ENCODE data around the gene GLRX. TPM values are rescaled to one million over a fixed set of nuclear protein-coding genes. Genes with fewer than 3 reads are reported as not detected.

The GLRX gene
- total and polyA plus RNA-seq, 2 of the 13 experiments (the other 11 are each of a cell fraction or from before 2014, with no cell fraction given): 63.8 to 499 TPM

DNA sequence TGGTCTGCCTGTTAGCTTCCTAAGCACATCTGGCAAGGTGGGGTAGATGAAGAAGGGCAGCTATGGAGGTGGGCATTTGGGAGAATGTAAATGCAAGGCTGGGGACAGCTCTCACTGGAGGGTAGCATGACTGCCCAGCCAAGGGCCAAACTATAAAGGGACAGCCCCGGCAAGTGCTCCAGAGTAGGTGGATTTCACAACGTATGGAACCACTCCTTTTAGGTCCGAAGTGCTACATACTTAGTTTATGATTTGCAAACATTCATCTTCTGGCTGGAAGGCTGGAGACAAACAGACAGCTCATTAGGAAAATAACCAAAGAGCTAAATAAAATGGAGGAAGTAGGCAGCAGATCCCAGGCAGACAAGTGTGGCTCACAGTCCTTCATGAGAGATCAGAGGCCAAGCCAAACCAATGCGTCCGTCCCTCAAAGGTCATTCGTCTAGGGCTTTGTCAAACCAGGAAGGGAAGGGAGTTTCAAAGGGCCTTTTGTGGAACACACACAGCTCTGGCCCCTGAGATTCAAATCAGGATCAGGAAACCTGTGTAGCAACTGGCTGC is 42.5 kb upstream of the GLRX start (continued):
- TF ChIP-seq, protein P1, sequence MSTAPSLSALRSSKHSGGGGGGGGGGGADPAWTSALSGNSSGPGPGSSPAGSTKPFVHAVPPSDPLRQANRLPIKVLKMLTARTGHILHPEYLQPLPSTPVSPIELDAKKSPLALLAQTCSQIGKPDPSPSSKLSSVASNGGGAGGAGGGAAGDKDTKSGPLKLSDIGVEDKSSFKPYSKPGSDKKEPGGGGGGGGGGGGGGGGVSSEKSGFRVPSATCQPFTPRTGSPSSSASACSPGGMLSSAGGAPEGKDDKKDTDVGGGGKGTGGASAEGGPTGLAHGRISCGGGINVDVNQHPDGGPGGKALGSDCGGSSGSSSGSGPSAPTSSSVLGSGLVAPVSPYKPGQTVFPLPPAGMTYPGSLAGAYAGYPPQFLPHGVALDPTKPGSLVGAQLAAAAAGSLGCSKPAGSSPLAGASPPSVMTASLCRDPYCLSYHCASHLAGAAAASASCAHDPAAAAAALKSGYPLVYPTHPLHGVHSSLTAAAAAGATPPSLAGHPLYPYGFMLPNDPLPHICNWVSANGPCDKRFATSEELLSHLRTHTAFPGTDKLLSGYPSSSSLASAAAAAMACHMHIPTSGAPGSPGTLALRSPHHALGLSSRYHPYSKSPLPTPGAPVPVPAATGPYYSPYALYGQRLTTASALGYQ (CRISPR knock-in tag; IDR thresholded peaks at IDR 0.05): peak; percentile 85; the same call in 1 of the 2 replicates
- TF ChIP-seq CCDC6 (CRISPR knock-in tag; IDR thresholded peaks at IDR 0.05): no peak; the same call in none of the 2 replicates
- TF ChIP-seq LRRFIP1 (CRISPR knock-in tag; conservative IDR thresholded peaks at IDR 0.05): no peak
- TF ChIP-seq, protein P2, sequence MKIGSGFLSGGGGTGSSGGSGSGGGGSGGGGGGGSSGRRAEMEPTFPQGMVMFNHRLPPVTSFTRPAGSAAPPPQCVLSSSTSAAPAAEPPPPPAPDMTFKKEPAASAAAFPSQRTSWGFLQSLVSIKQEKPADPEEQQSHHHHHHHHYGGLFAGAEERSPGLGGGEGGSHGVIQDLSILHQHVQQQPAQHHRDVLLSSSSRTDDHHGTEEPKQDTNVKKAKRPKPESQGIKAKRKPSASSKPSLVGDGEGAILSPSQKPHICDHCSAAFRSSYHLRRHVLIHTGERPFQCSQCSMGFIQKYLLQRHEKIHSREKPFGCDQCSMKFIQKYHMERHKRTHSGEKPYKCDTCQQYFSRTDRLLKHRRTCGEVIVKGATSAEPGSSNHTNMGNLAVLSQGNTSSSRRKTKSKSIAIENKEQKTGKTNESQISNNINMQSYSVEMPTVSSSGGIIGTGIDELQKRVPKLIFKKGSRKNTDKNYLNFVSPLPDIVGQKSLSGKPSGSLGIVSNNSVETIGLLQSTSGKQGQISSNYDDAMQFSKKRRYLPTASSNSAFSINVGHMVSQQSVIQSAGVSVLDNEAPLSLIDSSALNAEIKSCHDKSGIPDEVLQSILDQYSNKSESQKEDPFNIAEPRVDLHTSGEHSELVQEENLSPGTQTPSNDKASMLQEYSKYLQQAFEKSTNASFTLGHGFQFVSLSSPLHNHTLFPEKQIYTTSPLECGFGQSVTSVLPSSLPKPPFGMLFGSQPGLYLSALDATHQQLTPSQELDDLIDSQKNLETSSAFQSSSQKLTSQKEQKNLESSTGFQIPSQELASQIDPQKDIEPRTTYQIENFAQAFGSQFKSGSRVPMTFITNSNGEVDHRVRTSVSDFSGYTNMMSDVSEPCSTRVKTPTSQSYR (CRISPR knock-in tag; IDR thresholded peaks at IDR 0.05; ENCODE audit: borderline replicate concordance): no peak; the same call in 1 of the 2 replicates
- peak; percentile 68; the same call in 1 of the 2 replicates for TF ChIP-seq SPEN (CRISPR knock-in tag; IDR thresholded peaks at IDR 0.05; ENCODE audit: low read depth)
- TF ChIP-seq, protein P3, sequence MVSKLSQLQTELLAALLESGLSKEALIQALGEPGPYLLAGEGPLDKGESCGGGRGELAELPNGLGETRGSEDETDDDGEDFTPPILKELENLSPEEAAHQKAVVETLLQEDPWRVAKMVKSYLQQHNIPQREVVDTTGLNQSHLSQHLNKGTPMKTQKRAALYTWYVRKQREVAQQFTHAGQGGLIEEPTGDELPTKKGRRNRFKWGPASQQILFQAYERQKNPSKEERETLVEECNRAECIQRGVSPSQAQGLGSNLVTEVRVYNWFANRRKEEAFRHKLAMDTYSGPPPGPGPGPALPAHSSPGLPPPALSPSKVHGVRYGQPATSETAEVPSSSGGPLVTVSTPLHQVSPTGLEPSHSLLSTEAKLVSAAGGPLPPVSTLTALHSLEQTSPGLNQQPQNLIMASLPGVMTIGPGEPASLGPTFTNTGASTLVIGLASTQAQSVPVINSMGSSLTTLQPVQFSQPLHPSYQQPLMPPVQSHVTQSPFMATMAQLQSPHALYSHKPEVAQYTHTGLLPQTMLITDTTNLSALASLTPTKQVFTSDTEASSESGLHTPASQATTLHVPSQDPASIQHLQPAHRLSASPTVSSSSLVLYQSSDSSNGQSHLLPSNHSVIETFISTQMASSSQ (IDR thresholded peaks at IDR 0.05; ENCODE audit: low read depth): peak; percentile 72; the same call in 1 of the 2 replicates
- TF ChIP-seq, protein P3 (CRISPR knock-in tag; IDR thresholded peaks at IDR 0.05; ENCODE audit: borderline replicate concordance): peak; percentile 86
- no peak for TF ChIP-seq ZFP62 (CRISPR knock-in tag; IDR thresholded peaks at IDR 0.05)
- no peak; the same call in 1 of the 2 replicates for TF ChIP-seq TFDP2 (CRISPR knock-in tag; IDR thresholded peaks at IDR 0.05)
- TF ChIP-seq DMAP1 (CRISPR knock-in tag; IDR thresholded peaks at IDR 0.05): peak; percentile 70; the same call in 1 of the 2 replicates
- no peak for TF ChIP-seq HCFC1 (IDR thresholded peaks at IDR 0.05; ENCODE audit: low read depth, low read length)
- TF ChIP-seq MED13 (CRISPR knock-in tag; IDR thresholded peaks at IDR 0.05): no peak
- TF ChIP-seq, protein P4, sequence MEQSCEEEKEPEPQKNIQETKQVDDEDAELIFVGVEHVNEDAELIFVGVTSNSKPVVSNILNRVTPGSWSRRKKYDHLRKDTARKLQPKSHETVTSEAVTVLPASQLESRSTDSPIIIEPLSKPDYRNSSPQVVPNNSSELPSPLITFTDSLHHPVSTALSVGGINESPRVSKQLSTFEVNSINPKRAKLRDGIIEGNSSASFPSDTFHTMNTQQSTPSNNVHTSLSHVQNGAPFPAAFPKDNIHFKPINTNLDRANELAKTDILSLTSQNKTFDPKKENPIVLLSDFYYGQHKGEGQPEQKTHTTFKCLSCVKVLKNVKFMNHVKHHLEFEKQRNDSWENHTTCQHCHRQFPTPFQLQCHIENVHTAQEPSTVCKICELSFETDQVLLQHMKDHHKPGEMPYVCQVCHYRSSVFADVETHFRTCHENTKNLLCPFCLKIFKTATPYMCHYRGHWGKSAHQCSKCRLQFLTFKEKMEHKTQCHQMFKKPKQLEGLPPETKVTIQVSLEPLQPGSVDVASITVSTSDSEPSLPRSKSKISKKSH (CRISPR knock-in tag; IDR thresholded peaks at IDR 0.05; ENCODE audit: borderline replicate concordance): no peak
- TF ChIP-seq, protein P5, sequence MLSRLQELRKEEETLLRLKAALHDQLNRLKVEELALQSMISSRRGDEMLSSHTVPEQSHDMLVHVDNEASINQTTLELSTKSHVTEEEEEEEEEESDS (CRISPR knock-in tag; IDR thresholded peaks at IDR 0.05; ENCODE audit: borderline replicate concordance): no peak

Data from HepG2 (cell line).